Sigmoid colon (tissue), 7 donors: ENCODE results near the gene MOB3B. TPM values are rescaled to one million over a fixed set of nuclear protein-coding genes. Genes with fewer than 3 reads are reported as not detected.

Experiments
- DNase-seq: peaks from one replicate; pipeline ENCODE4 v3.0.0-alpha.2; 2019
- H3K27ac ChIP-seq, 4 donors: fragments of 200-600 bp; sonication (generic); one replicate each; pipeline ENCODE4 v1.5.1; 2016 to 2019; ENCODE audit warnings: mild to moderate bottlenecking in 1 of 4
- H3K27me3 ChIP-seq, 3 donors: fragments of 200-600 bp; sonication (generic); one replicate each; pipeline ENCODE4 v1.5.1; 2019; ENCODE audit warnings: mild to moderate bottlenecking in 1 of 3
- H3K36me3 ChIP-seq, 4 donors: fragments of 200-600 bp; sonication (generic); one replicate each; pipeline ENCODE4 v1.5.1; 2016 to 2019
- H3K4me1 ChIP-seq, 4 donors: fragments of 200-600 bp; sonication (generic); one replicate each; pipeline ENCODE4 v1.5.1; 2017 to 2019
- H3K4me3 ChIP-seq, 4 donors: fragments of 200-600 bp; sonication (generic); one replicate each; pipeline ENCODE4 v1.5.1; 2017 to 2019; ENCODE audit warnings: mild to moderate bottlenecking in 2 of 4, moderate library complexity in 1 of 4
- H3K9me3 ChIP-seq, 4 donors: fragments of 200-600 bp in 3 of 4; sonication (generic) in 3 of 4; one replicate each; pipeline versions ENCODE4 v1.5.1 to v1.6.1; 2013 to 2019
- EP300 ChIP-seq, 4 donors: sonication (generic); formaldehyde crosslinking; IDR thresholded peaks; one replicate each; pipeline ENCODE4 v1.6.1; 2017; ENCODE audit warnings: antibody characterized with exemption in 4 of 4
- POLR2A ChIP-seq, 2 donors: fragments of 450-650 bp; IDR thresholded peaks; one replicate each; pipeline ENCODE4 v1.6.1; 2016; ENCODE audit warnings: antibody characterized with exemption in 2 of 2, mild to moderate bottlenecking in 2 of 2, moderate library complexity in 2 of 2
- POLR2AphosphoS5 ChIP-seq, 4 donors: sonication (generic); formaldehyde crosslinking; IDR thresholded peaks; one replicate each; pipeline ENCODE4 v1.6.1; 2017; ENCODE audit warnings: antibody characterized with exemption in 4 of 4
- WGBS, 2 donors: extraction: QIAGEN DNeasy Blood & Tissue Kit; methylation state at CpG; one replicate each; pipeline ENCODE4 v1.1.7; 2013; 5-methylcytosine and 5-hydroxymethylcytosine counted together
- intact Hi-C: fragments of 100-400 bp; cut with DNase I; formaldehyde crosslinking; loops from one replicate; pipeline ENCODE4 v1.15.1; 2023
- polyA plus RNA-seq, 3 donors: library from polyadenylated mRNA; stranded (reverse); fragments of 200-250 nt; gene quantifications; one replicate each; pipeline ENCODE4 v1.2.3, GENCODE V29; 2013
- total RNA-seq, 4 donors: library from RNA; depleted of rRNA; stranded (reverse); fragments of >200 nt; gene quantifications; one replicate each; pipeline ENCODE4 v1.1.0, GENCODE V29; 2016
- TF ChIP-seq, protein P1 (sequence below), 4 experiments: fragments of 450-650 bp in 3 of 4; fragments of 200-600 bp in 1 of 4; IDR thresholded peaks; one replicate each; pipeline ENCODE4 v1.5.1; 2016 to 2019; ENCODE audit warnings: antibody characterized with exemption in 4 of 4, mild to moderate bottlenecking in 3 of 4, moderate library complexity in 2 of 4
- donor health status: healthy with polysubstance abuse.
- donor health status: Bipolar disorder and iron deficiency.
- donor health status: healthy.

The MOB3B gene
- total and polyA plus RNA-seq, 7 donors: 6.9 to 23.4 (median 16.1) TPM

DNA sequence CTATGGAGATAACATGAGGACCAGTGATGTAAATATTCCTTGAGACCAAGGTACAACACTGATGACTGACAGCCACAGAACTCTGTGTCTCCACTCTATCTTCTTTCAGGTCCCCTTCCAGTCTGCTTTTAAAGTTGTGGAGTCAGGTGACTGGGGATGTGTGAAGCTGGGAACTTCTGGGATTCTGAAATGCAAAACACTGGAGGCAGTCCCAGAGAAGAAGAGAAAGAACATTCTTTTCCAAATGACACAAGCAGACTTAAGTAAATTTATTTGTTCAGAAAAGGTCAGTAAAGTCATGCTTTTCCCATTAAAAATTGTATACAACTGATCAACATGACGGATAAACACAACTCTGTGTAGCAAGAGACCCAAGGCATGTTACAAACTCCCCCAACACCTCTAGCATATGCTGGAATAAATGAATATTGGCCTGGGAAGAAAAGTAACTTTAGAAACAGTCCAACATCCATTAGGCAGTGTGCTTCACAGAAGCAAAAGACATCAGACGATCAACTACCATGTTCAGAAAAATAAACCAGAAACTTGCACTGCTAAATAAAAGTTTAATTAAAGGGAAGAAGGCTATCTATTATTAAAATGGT, 98.0 kb downstream of the MOB3B start:
- no peaks in the 10 kb centered on the region for H3K27me3 ChIP-seq
- 60 to 89% methylated on average over 2 of the region's 2 CpGs for WGBS, 2 donors
- peak overlapping the region; percentile 48 to 60 (median 56) for H3K27ac ChIP-seq
- H3K9me3 ChIP-seq: no peaks in the 10 kb centered on the region
- H3K4me3 ChIP-seq: no peak overlapping the region
- intact Hi-C loops: no loop called here
- TF ChIP-seq POLR2AphosphoS5 (IDR thresholded peaks at IDR 0.05): peak in 2 of 4 donors; percentile 18 to 33
- TF ChIP-seq, protein P1, sequence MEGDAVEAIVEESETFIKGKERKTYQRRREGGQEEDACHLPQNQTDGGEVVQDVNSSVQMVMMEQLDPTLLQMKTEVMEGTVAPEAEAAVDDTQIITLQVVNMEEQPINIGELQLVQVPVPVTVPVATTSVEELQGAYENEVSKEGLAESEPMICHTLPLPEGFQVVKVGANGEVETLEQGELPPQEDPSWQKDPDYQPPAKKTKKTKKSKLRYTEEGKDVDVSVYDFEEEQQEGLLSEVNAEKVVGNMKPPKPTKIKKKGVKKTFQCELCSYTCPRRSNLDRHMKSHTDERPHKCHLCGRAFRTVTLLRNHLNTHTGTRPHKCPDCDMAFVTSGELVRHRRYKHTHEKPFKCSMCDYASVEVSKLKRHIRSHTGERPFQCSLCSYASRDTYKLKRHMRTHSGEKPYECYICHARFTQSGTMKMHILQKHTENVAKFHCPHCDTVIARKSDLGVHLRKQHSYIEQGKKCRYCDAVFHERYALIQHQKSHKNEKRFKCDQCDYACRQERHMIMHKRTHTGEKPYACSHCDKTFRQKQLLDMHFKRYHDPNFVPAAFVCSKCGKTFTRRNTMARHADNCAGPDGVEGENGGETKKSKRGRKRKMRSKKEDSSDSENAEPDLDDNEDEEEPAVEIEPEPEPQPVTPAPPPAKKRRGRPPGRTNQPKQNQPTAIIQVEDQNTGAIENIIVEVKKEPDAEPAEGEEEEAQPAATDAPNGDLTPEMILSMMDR (IDR thresholded peaks at IDR 0.05): no peak
- TF ChIP-seq POLR2A (IDR thresholded peaks at IDR 0.05): no peak
- no peaks in the 10 kb centered on the region for H3K36me3 ChIP-seq
- H3K4me1 ChIP-seq: peaks cover 0 to 56% (median 43%) of the 10 kb centered on the region in 4 donors
- no peak for DNase-seq

DNA sequence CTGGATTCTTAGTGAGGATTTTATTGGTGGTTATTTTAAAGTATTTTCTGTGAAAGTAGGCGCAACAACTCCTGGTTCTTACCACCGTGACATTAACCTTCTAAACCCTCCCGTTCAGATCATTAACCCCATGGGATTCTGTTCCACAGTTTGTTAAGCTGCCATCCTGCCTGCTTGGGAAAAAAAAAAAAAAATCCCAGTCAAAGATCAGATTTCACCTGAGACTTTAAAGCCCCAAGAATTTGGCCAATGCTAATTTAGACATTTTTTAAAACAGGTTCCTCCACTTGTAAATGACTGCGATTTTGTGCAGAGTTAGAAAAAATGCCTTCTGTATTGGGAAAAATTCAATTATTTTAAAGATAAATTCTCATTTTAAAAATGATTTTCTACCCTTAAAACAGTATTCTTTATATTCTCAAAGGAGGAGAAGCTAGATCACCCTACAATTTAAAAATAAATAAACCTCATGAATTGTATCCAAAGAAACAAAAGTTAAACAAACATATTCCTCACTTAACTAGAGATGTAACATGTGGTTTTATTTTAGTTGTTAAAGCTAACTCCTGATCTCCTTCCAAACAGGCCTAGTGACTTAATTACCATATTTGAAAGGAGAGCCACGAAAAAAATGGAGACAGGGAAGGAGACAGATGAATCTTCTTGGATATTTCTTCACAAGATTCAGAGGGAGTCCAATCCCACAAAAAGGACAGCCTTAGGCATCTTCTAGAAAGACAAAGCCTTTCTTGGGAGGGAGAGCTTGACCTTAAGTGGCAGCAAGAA, 98.7 kb downstream of the MOB3B start:
- no peak overlapping the region for H3K4me3 ChIP-seq
- DNase-seq: no peak
- intact Hi-C loops: no loop called here
- H3K4me1 ChIP-seq: peaks cover 0 to 63% (median 46%) of the 10 kb centered on the region in 4 donors
- H3K27me3 ChIP-seq: no peaks in the 10 kb centered on the region
- H3K36me3 ChIP-seq: no peaks in the 10 kb centered on the region
- 84 to 85% methylated on average over 5 of the region's 5 CpGs for WGBS, 2 donors
- peak overlapping the region; percentile 48 to 60 (median 56) for H3K27ac ChIP-seq
- H3K9me3 ChIP-seq: no peaks in the 10 kb centered on the region
- TF ChIP-seq POLR2AphosphoS5 (IDR thresholded peaks at IDR 0.05): no peak
- TF ChIP-seq, protein P1 (IDR thresholded peaks at IDR 0.05): no peak
- no peak for TF ChIP-seq EP300 (IDR thresholded peaks at IDR 0.05)
- TF ChIP-seq POLR2A (IDR thresholded peaks at IDR 0.05): no peak

GRCh38 chr9:27429917-27430316, 99.7 kb downstream of the MOB3B start:
- H3K9me3 ChIP-seq: no peaks in the 10 kb centered on the region
- H3K36me3 ChIP-seq: no peaks in the 10 kb centered on the region
- WGBS, 2 donors: 66 to 77% methylated on average over 4 of the region's 4 CpGs
- TF ChIP-seq POLR2A (IDR thresholded peaks at IDR 0.05): no peak
- TF ChIP-seq, protein P1 (IDR thresholded peaks at IDR 0.05): no peak
- no peak for TF ChIP-seq EP300 (IDR thresholded peaks at IDR 0.05)
- no peak for TF ChIP-seq POLR2AphosphoS5 (IDR thresholded peaks at IDR 0.05)
- intact Hi-C loops: no loop called here
- H3K27me3 ChIP-seq: no peaks in the 10 kb centered on the region
- peaks cover 0 to 65% (median 47%) of the 10 kb centered on the region in 4 donors for H3K4me1 ChIP-seq
- H3K27ac ChIP-seq: no peak overlapping the region
- DNase-seq: no peak
- no peak overlapping the region for H3K4me3 ChIP-seq

GRCh38 chr9:27429436-27429835, 100.2 kb downstream of the MOB3B start:
- DNase-seq: no peak
- Histone ChIP-seq H3K36me3 (no peaks in the 10 kb centered on the region), H3K27ac (no peak overlapping the region), H3K9me3 (no peaks in the 10 kb centered on the region), H3K4me3 (no peak overlapping the region), H3K4me1 (peaks cover 0 to 62% (median 47%) of the 10 kb centered on the region in 4 donors), H3K27me3 (no peaks in the 10 kb centered on the region)
- TF ChIP-seq POLR2A (IDR thresholded peaks at IDR 0.05): no peak
- TF ChIP-seq, protein P1 (IDR thresholded peaks at IDR 0.05): no peak
- TF ChIP-seq POLR2AphosphoS5 (IDR thresholded peaks at IDR 0.05): no peak
- intact Hi-C loops: no loop called here
- 28 to 68% methylated on average over 2 of the region's 2 CpGs for WGBS, 2 donors
